Measurements from ENCODE around the gene BRF1.

- TF ChIP-seq CTCF (IDR thresholded peaks at IDR 0.05): no peak
- no peak for TF ChIP-seq POLR2A (IDR thresholded peaks at IDR 0.05)
Observed at GRCh38 chr14:105207996-105208737, 92.6 kb downstream of the BRF1 start.

All from right lobe of liver (tissue), 4 donors.